Body of pancreas (tissue), 4 donors: ENCODE data around the gene WNK2. TPM values are rescaled to one million over a fixed set of nuclear protein-coding genes. Genes with fewer than 3 reads are reported as not detected.
"Not testable (repeated sequence)": the region's sequence is repeated elsewhere in the genome, so short reads cannot be mapped to it uniquely, and the experiment has no call there.

Source experiments
- ATAC-seq: fragments of 150-250 bp; one replicate; pipeline ENCODE4 v1.9.1; 2016
- DNase-seq, 4 donors: peaks; one replicate each; pipeline ENCODE4 v3.0.0-alpha.2; 2019
- H3K27ac ChIP-seq, 4 donors: fragments of 200-600 bp; sonication (generic); 1 replicate in 3 of 4; 2 replicates in 1 of 4; pipeline versions ENCODE4 v1.5.1 to v1.6.1; 2016 to 2019; ENCODE audit warnings: mild to moderate bottlenecking in 1 of 4, mixed read lengths in 1 of 4, moderate library complexity in 1 of 4
- H3K27me3 ChIP-seq, 2 donors: fragments of 200-600 bp; sonication (generic); one replicate each; pipeline ENCODE4 v1.6.0; 2016; ENCODE audit warnings: mild to moderate bottlenecking in 1 of 2
- H3K36me3 ChIP-seq, 2 donors: fragments of 200-600 bp; sonication (generic); replicated peaks in 1 of 2; 2 replicates each; pipeline ENCODE4 v1.5.1; 2016; ENCODE audit warnings: low read depth in 2 of 2; ENCODE audit not compliant: insufficient read depth in 1 of 2
- H3K4me1 ChIP-seq: fragments of 200-600 bp; sonication (generic); one replicate; pipeline ENCODE4 v1.6.0; 2016
- H3K4me3 ChIP-seq, 2 donors: fragments of 200-600 bp; sonication (generic); 1 replicate in 1 of 2; 2 replicates in 1 of 2; pipeline ENCODE4 v1.5.1; 2016 to 2019
- H3K9me3 ChIP-seq, 3 donors: fragments of 200-600 bp; sonication (generic); 1 replicate in 2 of 3; 2 replicates in 1 of 3; pipeline ENCODE4 v1.5.1; 2016
- CTCF ChIP-seq, 7 experiments: fragments of 450-650 bp in 4 of 7; fragments of 200-600 bp in 3 of 7; sonication (generic) in 3 of 7; IDR thresholded peaks; one replicate each; pipeline ENCODE4 v1.5.1; 2016 to 2019; ENCODE audit warnings: antibody characterized with exemption in 7 of 7
- POLR2A ChIP-seq, 3 donors: fragments of 450-650 bp; IDR thresholded peaks; one replicate each; pipeline ENCODE4 v1.6.1; 2016; ENCODE audit warnings: antibody characterized with exemption in 3 of 3, mild to moderate bottlenecking in 2 of 3
- WGBS, 2 donors: methylation state at CpG; one replicate each; pipeline ENCODE4 v1.1.5; 2017; 5-methylcytosine and 5-hydroxymethylcytosine counted together
- intact Hi-C: fragments of 100-400 bp; cut with DNase I; formaldehyde crosslinking; loops from one replicate; pipeline ENCODE4 v1.15.1; 2023
- total RNA-seq, 2 donors: library from RNA; depleted of rRNA; stranded (reverse); fragments of >200 nt; gene quantifications; one replicate each; pipeline ENCODE4 v1.1.0, GENCODE V29; 2016

WNK2 gene
- total RNA-seq, 2 donors from 2014 or later = 85.4 to 173 TPM

GRCh38 chr9:93343663-93344062 lies 159.7 kb downstream of the WNK2 start:
- Histone ChIP-seq H3K4me3 (no peak overlapping the region), H3K27me3 (no peaks in the 10 kb centered on the region), H3K36me3 (no peaks in the 10 kb centered on the region), H3K4me1 (peaks cover 11% of the 10 kb centered on the region), H3K9me3 (peaks cover 0 to 2% (median 0%) of the 10 kb centered on the region in 3 donors), H3K27ac (no peak overlapping the region)
- DNase-seq = no peak
- 72 to 75% methylated on average over 9 of the region's 9 CpGs for WGBS, 2 donors
- ATAC-seq = no peak
- no peak for TF ChIP-seq CTCF (IDR thresholded peaks at IDR 0.05)
- no peak for TF ChIP-seq POLR2A (IDR thresholded peaks at IDR 0.05)
- intact Hi-C loops = no loop called here

GRCh38 chr9:93345643-93346230 lies 161.8 kb downstream of the WNK2 start:
- WGBS, 2 donors = 52 to 79% methylated on average over 13 to 19 of the region's 19 CpGs
- TF ChIP-seq POLR2A (IDR thresholded peaks at IDR 0.05) (no peak), CTCF (IDR thresholded peaks at IDR 0.05) (no peak)
- intact Hi-C loops = no loop called here
- ATAC-seq (no peak), DNase-seq (no peak)
- H3K27ac ChIP-seq = no peak overlapping the region
- peaks cover 11% of the 10 kb centered on the region for H3K4me1 ChIP-seq
- no peaks in the 10 kb centered on the region for H3K36me3 ChIP-seq
- H3K9me3 ChIP-seq = no peaks in the 10 kb centered on the region
- no peak overlapping the region for H3K4me3 ChIP-seq
- no peaks in the 10 kb centered on the region for H3K27me3 ChIP-seq

- Histone ChIP-seq H3K36me3 (no peaks in the 10 kb centered on the region), H3K4me1 (peaks cover 11% of the 10 kb centered on the region), H3K9me3 (no peaks in the 10 kb centered on the region), H3K27me3 (no peaks in the 10 kb centered on the region), H3K4me3 (no peak overlapping the region), H3K27ac (no peak overlapping the region)
- no peak for DNase-seq
- WGBS, 2 donors = 19 to 45% methylated on average over 34 to 60 of the region's 66 CpGs
- intact Hi-C loops = no loop called here
- ATAC-seq = no peak
- no peak for TF ChIP-seq POLR2A (IDR thresholded peaks at IDR 0.05)
- no peak for TF ChIP-seq CTCF (IDR thresholded peaks at IDR 0.05)
Measured at GRCh38 chr9:93346231-93347112, 162.5 kb downstream of the WNK2 start.

GRCh38 chr9:93347371-93347975 lies 163.5 kb downstream of the WNK2 start:
- H3K4me1 ChIP-seq = peaks cover 11% of the 10 kb centered on the region
- 86 to 89% methylated on average over 9 of the region's 9 CpGs for WGBS, 2 donors
- DNase-seq, H3K4me3 ChIP-seq, H3K9me3 ChIP-seq, H3K27me3 ChIP-seq, H3K36me3 ChIP-seq, ATAC-seq, intact Hi-C loops, H3K27ac ChIP-seq: not testable (repeated sequence)

GRCh38 chr9:93353413-93354310 lies 169.7 kb downstream of the WNK2 start:
- H3K27me3 ChIP-seq, DNase-seq, H3K4me3 ChIP-seq, ATAC-seq, H3K27ac ChIP-seq, H3K9me3 ChIP-seq, H3K36me3 ChIP-seq, H3K4me1 ChIP-seq, intact Hi-C loops: not testable (repeated sequence)
- 92 to 94% methylated on average over 14 of the region's 14 CpGs for WGBS, 2 donors
